ENCODE measurements around the gene ZNF213. TPM values are rescaled to one million over a fixed set of nuclear protein-coding genes. Genes with fewer than 3 reads are reported as not detected.

The ZNF213 gene
- total and polyA plus RNA-seq, 8 donors, result 5.0 to 8.8 (median 6.7) TPM

DNA sequence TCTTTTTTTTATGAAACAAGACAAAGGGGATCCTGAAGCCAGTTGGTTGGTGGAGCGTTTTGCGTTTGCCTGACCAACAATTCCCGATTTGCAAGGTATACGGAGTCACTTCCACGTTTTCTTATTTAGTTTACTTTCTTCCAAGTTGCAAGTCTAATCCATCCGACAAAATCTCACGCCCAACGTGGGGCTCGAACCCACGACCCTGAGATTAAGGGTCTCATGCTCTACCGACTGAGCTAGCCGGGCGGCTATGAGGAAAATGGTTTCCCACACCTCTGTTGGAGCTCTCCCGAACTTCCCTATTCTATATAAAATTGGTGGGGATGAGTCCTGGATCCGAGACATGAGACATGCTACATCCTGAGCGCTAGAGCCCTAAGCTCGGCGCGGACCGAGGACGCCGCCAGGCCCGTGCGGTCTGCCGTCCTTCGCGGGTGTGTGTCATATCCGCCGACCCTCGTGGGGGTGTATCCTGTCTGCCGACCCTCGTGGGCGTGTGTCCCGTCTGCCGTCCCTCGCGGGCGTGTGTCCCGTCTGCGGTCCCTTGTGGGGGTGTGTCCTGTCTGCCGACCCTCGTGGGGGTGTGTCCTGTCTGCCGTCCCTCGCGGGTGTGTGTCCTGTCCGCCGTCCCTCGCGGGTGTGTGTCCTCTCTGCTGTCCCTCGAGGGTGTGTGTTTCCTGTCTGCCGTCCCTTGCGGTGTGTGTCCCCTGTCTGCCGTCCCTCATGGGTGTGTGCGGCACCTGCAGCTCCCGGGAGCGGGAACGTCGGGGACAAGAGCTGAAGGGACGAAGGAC is 22.6 kb downstream of the ZNF213 start:
- H3K27me3 ChIP-seq, result no peaks in the 10 kb centered on the region
- DNase-seq (peak in 5 of 6 donors; percentile 48 to 83 (median 83)), FAIRE-seq (no peak), ATAC-seq (peak; percentile 17 to 40 (median 30))
- peak overlapping the region; percentile 53 to 82 (median 68) for H3K4me3 ChIP-seq
- H3K36me3 ChIP-seq, result no peaks in the 10 kb centered on the region
- H3K9me3 ChIP-seq, result no peaks in the 10 kb centered on the region
- H3K27ac ChIP-seq, result peak overlapping the region; percentile 64 to 87 (median 75)
- H3K4me1 ChIP-seq, result no peaks in the 10 kb centered on the region
- TF ChIP-seq CTCF (IDR thresholded peaks at IDR 0.05), result no peak
- WGBS, 2 donors, result 1 to 2% methylated on average over 59 of the region's 59 CpGs
- intact Hi-C loops (cut with DNase I), result no loop called here

- no peaks in the 10 kb centered on the region for H3K4me1 ChIP-seq
- peak; percentile 26 to 48 (median 42) for ATAC-seq
- intact Hi-C loops (cut with DNase I), result no loop called here
- no peaks in the 10 kb centered on the region for H3K27me3 ChIP-seq
- 0% methylated on average over 27 of the region's 27 CpGs for WGBS, 2 donors
- H3K4me3 ChIP-seq, result peak overlapping the region; percentile 53 to 82 (median 68)
- TF ChIP-seq CTCF (IDR thresholded peaks at IDR 0.05), result no peak
- no peak for FAIRE-seq
- no peaks in the 10 kb centered on the region for H3K9me3 ChIP-seq
- peak overlapping the region; percentile 64 to 87 (median 75) for H3K27ac ChIP-seq
- no peaks in the 10 kb centered on the region for H3K36me3 ChIP-seq
- DNase-seq, result peak in 3 of 6 donors; percentile 41 to 82 (median 69)
Measured at GRCh38 chr16:3158026-3158509, 23.2 kb downstream of the ZNF213 start.

GRCh38 chr16:3158510-3159314 is 23.9 kb downstream of the ZNF213 start:
- Histone ChIP-seq H3K27me3 (no peaks in the 10 kb centered on the region), H3K9me3 (no peaks in the 10 kb centered on the region), H3K4me3 (peak overlapping the region; percentile 53 to 82 (median 68)), H3K4me1 (no peaks in the 10 kb centered on the region), H3K36me3 (no peaks in the 10 kb centered on the region), H3K27ac (peak overlapping the region; percentile 64 to 87 (median 75))
- DNase-seq, result peak; percentile 89 to 94 (median 92)
- intact Hi-C loops (cut with DNase I), result no loop called here
- no peak for TF ChIP-seq CTCF (IDR thresholded peaks at IDR 0.05)
- 5% methylated on average over 59 to 70 of the region's 70 CpGs for WGBS, 2 donors
- ATAC-seq, result peak; percentile 86 to 91 (median 90)
- no peak for FAIRE-seq

DNA sequence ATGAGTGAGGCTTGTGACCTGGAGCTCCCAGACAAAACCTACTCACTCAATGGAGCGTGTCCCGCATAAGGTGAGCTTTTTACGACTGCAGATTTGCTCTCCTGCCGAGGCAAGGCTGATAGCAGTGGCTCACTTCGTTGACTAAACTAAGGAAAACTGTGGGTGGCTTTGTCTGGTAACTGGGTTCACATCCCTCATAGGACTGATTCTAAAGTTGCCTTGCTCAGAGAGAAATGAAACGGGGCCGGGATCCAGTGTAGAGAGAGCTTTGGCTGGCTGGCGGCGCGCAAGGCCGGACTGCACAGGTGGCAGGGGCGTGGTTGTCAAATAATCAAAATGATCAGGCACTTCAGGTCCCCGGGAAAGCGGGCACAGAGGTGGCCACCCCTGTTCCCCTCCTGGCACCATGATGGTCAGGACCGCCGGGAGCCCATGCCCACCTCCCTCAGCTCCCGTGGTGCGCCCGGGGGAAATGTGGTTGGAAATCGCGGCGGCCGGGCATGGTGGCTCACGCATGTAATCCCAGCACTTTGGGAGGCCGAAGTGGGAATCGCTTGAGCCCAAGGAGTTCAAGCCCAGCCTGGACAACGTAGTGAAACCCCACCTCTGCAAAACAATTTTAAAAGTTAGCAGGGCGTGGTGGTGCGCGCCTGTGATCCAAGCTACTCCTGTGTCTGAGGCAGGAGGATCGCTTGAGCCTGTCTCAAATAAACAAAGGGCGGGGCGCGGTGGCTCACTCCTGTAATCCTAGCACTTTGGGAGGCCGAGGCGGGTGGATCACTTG is 26.6 kb downstream of the ZNF213 start:
- no peak for TF ChIP-seq CTCF (IDR thresholded peaks at IDR 0.05)
- H3K27ac ChIP-seq, result no peak overlapping the region
- H3K4me3 ChIP-seq, result no peak overlapping the region
- FAIRE-seq, result no peak
- no peaks in the 10 kb centered on the region for H3K36me3 ChIP-seq
- no peak for ATAC-seq
- H3K4me1 ChIP-seq, result no peaks in the 10 kb centered on the region
- 86% methylated on average over 36 of the region's 36 CpGs for WGBS, 2 donors
- H3K27me3 ChIP-seq, result no peaks in the 10 kb centered on the region
- intact Hi-C loops (cut with DNase I), result loop anchor here in 1 of 3 donors (10.0 kb wide), 1 partner anchor 67 kb away; the partner anchor contains the start of gene ZSCAN10
- no peaks in the 10 kb centered on the region for H3K9me3 ChIP-seq
- DNase-seq, result peak in 1 of 6 donors; percentile 59

All from pancreas (tissue), 10 donors.